SK-N-SH (cell line): ENCODE measurements around the gene PTPRA.
"Not testable (repeated sequence)": the region's sequence is repeated elsewhere in the genome, so short reads cannot be mapped to it uniquely, and the experiment has no call there.

Experiments
- CHD2 ChIP-seq: fragments of 150-350 bp; IDR thresholded peaks from 2 replicates; pipeline ENCODE4 v1.6.1; 2018; ENCODE audit warnings: low read length; ENCODE audit not compliant: partially characterized antibody
- ELF1 ChIP-seq: IDR thresholded peaks from 2 replicates; pipeline ENCODE4 v1.4.0; 2012
- JUND ChIP-seq: IDR thresholded peaks from 2 replicates; pipeline ENCODE4 v1.4.0; 2012
- NFIC ChIP-seq: IDR thresholded peaks from 2 replicates; pipeline ENCODE4 v1.4.0; 2012; ENCODE audit warnings: borderline replicate concordance
- POLR2AphosphoS5 ChIP-seq: IDR thresholded peaks from 2 replicates; pipeline ENCODE4 v1.6.1; 2012; ENCODE audit warnings: low read depth, low read length
- RFX5 ChIP-seq: IDR thresholded peaks from 2 replicates; pipeline ENCODE4 v1.6.1; 2012; ENCODE audit warnings: mild to moderate bottlenecking, improper control_type of control experiment, low read length
- USF2 ChIP-seq: fragments of 150-350 bp; IDR thresholded peaks from 2 replicates; pipeline ENCODE4 v1.6.1; 2017; ENCODE audit warnings: antibody characterized with exemption, low read length, low read depth, borderline replicate concordance
- YY1 ChIP-seq: IDR thresholded peaks from 2 replicates; pipeline ENCODE4 v1.4.0; 2012; ENCODE audit warnings: low read depth, mild to moderate bottlenecking
- TF ChIP-seq, protein P1 (sequence below): fragments of 200-600 bp; sonication (generic); IDR thresholded peaks from 2 replicates; pipeline ENCODE4 v1.6.1; 2017; ENCODE audit warnings: antibody characterized with exemption, mild to moderate bottlenecking, moderate library complexity
- TF ChIP-seq, protein P2 (sequence below): IDR thresholded peaks from 2 replicates; pipeline ENCODE4 v1.4.0; 2012; ENCODE audit warnings: low read depth
- TF ChIP-seq, protein P3 (sequence below): IDR thresholded peaks from 2 replicates; pipeline ENCODE4 v1.4.0; 2012; ENCODE audit warnings: low read depth, borderline replicate concordance

- TF ChIP-seq NFIC, CHD2, JUND, USF2, YY1, POLR2AphosphoS5, RFX5, ELF1: not testable (repeated sequence)
- TF ChIP-seq, protein P1, sequence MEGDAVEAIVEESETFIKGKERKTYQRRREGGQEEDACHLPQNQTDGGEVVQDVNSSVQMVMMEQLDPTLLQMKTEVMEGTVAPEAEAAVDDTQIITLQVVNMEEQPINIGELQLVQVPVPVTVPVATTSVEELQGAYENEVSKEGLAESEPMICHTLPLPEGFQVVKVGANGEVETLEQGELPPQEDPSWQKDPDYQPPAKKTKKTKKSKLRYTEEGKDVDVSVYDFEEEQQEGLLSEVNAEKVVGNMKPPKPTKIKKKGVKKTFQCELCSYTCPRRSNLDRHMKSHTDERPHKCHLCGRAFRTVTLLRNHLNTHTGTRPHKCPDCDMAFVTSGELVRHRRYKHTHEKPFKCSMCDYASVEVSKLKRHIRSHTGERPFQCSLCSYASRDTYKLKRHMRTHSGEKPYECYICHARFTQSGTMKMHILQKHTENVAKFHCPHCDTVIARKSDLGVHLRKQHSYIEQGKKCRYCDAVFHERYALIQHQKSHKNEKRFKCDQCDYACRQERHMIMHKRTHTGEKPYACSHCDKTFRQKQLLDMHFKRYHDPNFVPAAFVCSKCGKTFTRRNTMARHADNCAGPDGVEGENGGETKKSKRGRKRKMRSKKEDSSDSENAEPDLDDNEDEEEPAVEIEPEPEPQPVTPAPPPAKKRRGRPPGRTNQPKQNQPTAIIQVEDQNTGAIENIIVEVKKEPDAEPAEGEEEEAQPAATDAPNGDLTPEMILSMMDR, result not testable (repeated sequence)
- TF ChIP-seq, protein P2, sequence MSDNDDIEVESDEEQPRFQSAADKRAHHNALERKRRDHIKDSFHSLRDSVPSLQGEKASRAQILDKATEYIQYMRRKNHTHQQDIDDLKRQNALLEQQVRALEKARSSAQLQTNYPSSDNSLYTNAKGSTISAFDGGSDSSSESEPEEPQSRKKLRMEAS, result not testable (repeated sequence)
- TF ChIP-seq, protein P3, sequence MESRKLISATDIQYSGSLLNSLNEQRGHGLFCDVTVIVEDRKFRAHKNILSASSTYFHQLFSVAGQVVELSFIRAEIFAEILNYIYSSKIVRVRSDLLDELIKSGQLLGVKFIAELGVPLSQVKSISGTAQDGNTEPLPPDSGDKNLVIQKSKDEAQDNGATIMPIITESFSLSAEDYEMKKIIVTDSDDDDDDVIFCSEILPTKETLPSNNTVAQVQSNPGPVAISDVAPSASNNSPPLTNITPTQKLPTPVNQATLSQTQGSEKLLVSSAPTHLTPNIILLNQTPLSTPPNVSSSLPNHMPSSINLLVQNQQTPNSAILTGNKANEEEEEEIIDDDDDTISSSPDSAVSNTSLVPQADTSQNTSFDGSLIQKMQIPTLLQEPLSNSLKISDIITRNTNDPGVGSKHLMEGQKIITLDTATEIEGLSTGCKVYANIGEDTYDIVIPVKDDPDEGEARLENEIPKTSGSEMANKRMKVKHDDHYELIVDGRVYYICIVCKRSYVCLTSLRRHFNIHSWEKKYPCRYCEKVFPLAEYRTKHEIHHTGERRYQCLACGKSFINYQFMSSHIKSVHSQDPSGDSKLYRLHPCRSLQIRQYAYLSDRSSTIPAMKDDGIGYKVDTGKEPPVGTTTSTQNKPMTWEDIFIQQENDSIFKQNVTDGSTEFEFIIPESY, result not testable (repeated sequence)
These were observed 200.0 kb downstream of the PTPRA start for GRCh38 chr20:3073251-3073643.
